ENCODE measurements around the gene CARS2. TPM values are rescaled to one million over a fixed set of nuclear protein-coding genes. Genes with fewer than 3 reads are reported as not detected.

The CARS2 gene
- total RNA-seq, 1 experiment from 2014 or later = 41.9 TPM

DNA sequence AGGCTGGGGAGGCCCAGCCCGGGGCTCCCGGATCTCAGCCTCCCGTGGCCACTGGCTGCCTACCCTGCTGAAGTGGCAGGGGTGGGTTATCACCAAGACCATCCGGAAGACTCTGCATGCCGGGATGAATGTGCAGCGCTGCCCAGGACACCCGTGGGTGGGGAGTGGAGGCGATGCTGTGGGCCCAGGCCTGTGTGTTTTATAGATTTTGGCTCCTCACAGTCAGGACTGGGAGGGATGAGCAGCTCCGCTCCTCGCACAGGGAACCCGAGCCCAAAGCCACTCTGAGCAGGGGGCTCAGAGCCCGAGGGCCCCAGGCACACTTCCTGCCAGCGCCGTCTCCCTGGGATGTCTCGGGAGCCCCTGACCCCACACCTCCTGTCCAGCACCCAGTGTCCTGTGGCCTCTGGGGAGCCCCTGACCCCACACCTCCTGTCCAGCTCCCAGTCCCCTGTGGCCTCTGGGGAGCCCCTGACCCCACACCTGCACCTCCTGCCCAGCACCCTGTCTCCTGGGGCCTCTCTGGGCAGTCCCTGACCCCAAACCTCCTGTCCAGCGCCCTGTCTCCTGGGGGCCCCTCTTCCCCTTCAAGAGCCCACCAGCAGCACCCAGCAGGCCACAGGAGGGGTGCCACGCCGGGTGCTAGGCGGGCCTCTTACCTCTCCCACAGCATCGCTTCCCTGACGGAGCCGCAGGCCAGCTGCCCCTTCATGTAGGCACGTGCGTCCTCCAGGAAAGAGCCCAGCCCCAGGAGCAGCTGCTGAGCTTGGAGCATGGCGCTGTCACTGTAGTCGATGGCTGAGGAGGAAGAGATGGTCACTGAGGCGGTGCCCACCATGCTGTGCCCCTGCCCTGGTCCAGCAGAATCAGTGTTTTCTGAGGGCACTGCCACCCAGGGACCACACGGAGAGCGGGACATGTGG lies 59.2 kb downstream of the CARS2 start:
- Histone ChIP-seq H3K9ac (ENCODE audit: extremely low read depth, insufficient read length, low read length) (no peak overlapping the region), H4K91ac (ENCODE audit: insufficient read length, low read depth, low read length) (no peak overlapping the region), H3K4me2 (ENCODE audit: insufficient read depth, insufficient read length, low read length) (no peak overlapping the region), H2BK20ac (ENCODE audit: low read depth, low read length, poor library complexity, severe bottlenecking) (no peak overlapping the region), H2AFZ (ENCODE audit: low read length) (no peak overlapping the region), H4K20me1 (ENCODE audit: control insufficient read depth, insufficient read depth, insufficient read length) (peaks cover 2% of the 10 kb centered on the region), H2AK5ac (ENCODE audit: insufficient read length, low read length) (no peak overlapping the region), H3K27ac (ENCODE audit: insufficient read length, low read depth, low read length) (no peak overlapping the region), H4K5ac (ENCODE audit: insufficient read length, low read depth, low read length) (no peak overlapping the region), H3K18ac (ENCODE audit: insufficient read length, low read depth, low read length) (no peak overlapping the region), H3K14ac (ENCODE audit: insufficient read depth, low read length) (no peak overlapping the region; the same call in 1 of the 2 replicates), H3K27me3 (ENCODE audit: insufficient read depth, low read length) (no peaks in the 10 kb centered on the region), H3K23ac (ENCODE audit: insufficient read length, low read depth, low read length) (no peak overlapping the region), H2BK15ac (ENCODE audit: low read depth, low read length) (no peak overlapping the region), H3T11ph (ENCODE audit: low read length) (no peak overlapping the region), H3K79me1 (ENCODE audit: insufficient read depth, low read depth, low read length, poor library complexity, severe bottlenecking) (no peaks in the 10 kb centered on the region), H3K4ac (ENCODE audit: low read depth, low read length) (no peak overlapping the region), H3K23me2 (ENCODE audit: insufficient read length, low read depth, low read length, poor library complexity, severe bottlenecking) (no peaks in the 10 kb centered on the region), H3K9me3 (ENCODE audit: control insufficient read depth, low read depth, low read length) (no peaks in the 10 kb centered on the region), H4K8ac (replicated peaks; ENCODE audit: insufficient read length, low read depth, low read length) (no peak overlapping the region), H2BK5ac (ENCODE audit: insufficient read length, low read length) (no peak overlapping the region), H3K4me1 (ENCODE audit: insufficient read depth, low read length) (peaks cover 2% of the 10 kb centered on the region), H2BK120ac (ENCODE audit: low read depth, low read length, poor library complexity, severe bottlenecking) (no peak overlapping the region), H3K56ac (ENCODE audit: insufficient read length, low read depth, low read length) (no peak overlapping the region), H3K79me2 (ENCODE audit: insufficient read depth, low read length) (no peaks in the 10 kb centered on the region), H2BK12ac (ENCODE audit: insufficient read length, low read depth, low read length) (no peak overlapping the region)
- TF ChIP-seq, protein P1, sequence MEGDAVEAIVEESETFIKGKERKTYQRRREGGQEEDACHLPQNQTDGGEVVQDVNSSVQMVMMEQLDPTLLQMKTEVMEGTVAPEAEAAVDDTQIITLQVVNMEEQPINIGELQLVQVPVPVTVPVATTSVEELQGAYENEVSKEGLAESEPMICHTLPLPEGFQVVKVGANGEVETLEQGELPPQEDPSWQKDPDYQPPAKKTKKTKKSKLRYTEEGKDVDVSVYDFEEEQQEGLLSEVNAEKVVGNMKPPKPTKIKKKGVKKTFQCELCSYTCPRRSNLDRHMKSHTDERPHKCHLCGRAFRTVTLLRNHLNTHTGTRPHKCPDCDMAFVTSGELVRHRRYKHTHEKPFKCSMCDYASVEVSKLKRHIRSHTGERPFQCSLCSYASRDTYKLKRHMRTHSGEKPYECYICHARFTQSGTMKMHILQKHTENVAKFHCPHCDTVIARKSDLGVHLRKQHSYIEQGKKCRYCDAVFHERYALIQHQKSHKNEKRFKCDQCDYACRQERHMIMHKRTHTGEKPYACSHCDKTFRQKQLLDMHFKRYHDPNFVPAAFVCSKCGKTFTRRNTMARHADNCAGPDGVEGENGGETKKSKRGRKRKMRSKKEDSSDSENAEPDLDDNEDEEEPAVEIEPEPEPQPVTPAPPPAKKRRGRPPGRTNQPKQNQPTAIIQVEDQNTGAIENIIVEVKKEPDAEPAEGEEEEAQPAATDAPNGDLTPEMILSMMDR (conservative IDR thresholded peaks at IDR 0.05) = no peak
- DNase-seq = no peak
- peaks cover 7 to 15% of the 10 kb centered on the region in 2 experiments for H3K4me1 Mint-ChIP-seq
- H3K9me3 Mint-ChIP-seq = no peaks in the 10 kb centered on the region
- no peaks in the 10 kb centered on the region; the same call in 1 of the 2 replicates for H3K27me3 Mint-ChIP-seq (ENCODE audit: low read depth)
- no CpG with 5 or more reads among the region's 29 CpGs for WGBS (ENCODE audit: extremely low coverage, insufficient read length, low lambda C conversion rate)
- no peak overlapping the region for H3K27ac Mint-ChIP-seq
- peaks cover 5 to 34% (median 30%) of the 10 kb centered on the region in 3 experiments; a peak in 6 of 7 replicates for H3K36me3 Mint-ChIP-seq (ENCODE audit: insufficient read depth in 1 of 3, low read depth in 3 of 3)
- H3K4me3 Mint-ChIP-seq = no peak overlapping the region
